Mesothelial cell of epicardium (in vitro differentiated cells): ENCODE results near the gene MAML2. TPM values are rescaled to one million over a fixed set of nuclear protein-coding genes. Genes with fewer than 3 reads are reported as not detected.

Source experiments
- DNase-seq, 2 experiments: peaks; one replicate each; pipeline ENCODE4 v3.0.0; 2021; ENCODE audit warnings: low spot score in 2 of 2; ENCODE audit not compliant: unreplicated experiment in 2 of 2
- H3K27ac Mint-ChIP-seq: 2 replicates; pipeline ENCODE4 v1.8.0; 2021; ENCODE audit warnings: mixed read lengths
- H3K27me3 Mint-ChIP-seq: 2 replicates; pipeline ENCODE4 v1.8.0; 2021; ENCODE audit warnings: low read depth, mixed read lengths
- H3K36me3 Mint-ChIP-seq: 2 replicates; pipeline ENCODE4 v1.8.0; 2021; ENCODE audit warnings: mixed read lengths
- H3K4me1 Mint-ChIP-seq: 2 replicates; pipeline ENCODE4 v1.8.0; 2021; ENCODE audit warnings: mixed read lengths
- H3K4me3 Mint-ChIP-seq: 2 replicates; pipeline ENCODE4 v1.8.0; 2021; ENCODE audit warnings: mild to moderate bottlenecking, moderate library complexity, mixed read lengths
- H3K9me3 Mint-ChIP-seq: 2 replicates; pipeline ENCODE4 v1.8.0; 2021; ENCODE audit warnings: mixed read lengths
- total RNA-seq: library from RNA; stranded (reverse); gene quantifications from 3 replicates; pipeline ENCODE4 v1.2.1, GENCODE V29; 2021
- TF ChIP-seq, protein P1 (sequence below): fragments of 200-600 bp; sonication (generic); IDR thresholded peaks from one replicate; pipeline ENCODE4 v1.5.0; 2021; ENCODE audit warnings: antibody characterized with exemption; ENCODE audit not compliant: unreplicated experiment

The MAML2 gene
- total RNA-seq, 1 donor from 2014 or later = 38.3 TPM

DNA sequence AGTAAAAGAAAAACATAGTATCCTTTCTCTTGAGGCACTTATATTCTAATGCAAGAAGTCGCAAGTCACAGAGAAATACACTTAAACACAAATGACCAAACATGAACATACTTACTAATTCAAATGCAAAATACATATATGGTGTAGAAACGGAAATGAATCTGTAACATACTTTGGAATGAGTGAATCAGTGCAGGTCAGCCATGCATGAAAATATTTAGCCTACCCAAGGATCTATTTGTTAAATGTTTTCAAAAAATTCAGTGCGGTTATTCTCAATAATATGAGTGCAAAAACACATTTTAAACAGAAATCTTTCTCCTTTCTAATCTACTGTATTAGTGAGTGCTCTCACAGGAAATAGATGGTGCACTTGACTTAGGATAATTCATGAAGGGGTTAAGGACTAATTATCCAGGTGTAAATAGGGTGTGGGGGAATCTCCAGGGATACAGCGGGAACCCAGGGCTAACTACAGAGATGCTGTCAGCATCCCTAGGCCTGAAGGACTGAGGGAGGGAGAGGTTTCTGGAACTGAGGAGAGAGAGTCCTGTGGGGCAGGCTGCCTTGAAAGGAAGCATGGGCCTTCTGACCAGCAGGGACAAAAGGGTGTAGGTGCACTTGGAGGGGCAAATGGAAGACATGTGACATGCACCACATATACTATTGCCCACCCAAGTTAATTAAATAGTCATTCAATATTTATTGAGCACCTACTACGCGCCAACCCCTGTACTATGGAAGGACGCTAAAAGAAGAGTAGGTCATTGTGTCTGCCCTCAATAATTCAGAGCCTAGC, 139.2 kb downstream of the MAML2 start:
- no peak overlapping the region for H3K4me3 Mint-ChIP-seq
- peaks cover 71% of the 10 kb centered on the region for H3K4me1 Mint-ChIP-seq
- no peaks in the 10 kb centered on the region for H3K9me3 Mint-ChIP-seq
- H3K36me3 Mint-ChIP-seq = no peaks in the 10 kb centered on the region
- DNase-seq = no peak
- H3K27me3 Mint-ChIP-seq = no peaks in the 10 kb centered on the region
- TF ChIP-seq, protein P1, sequence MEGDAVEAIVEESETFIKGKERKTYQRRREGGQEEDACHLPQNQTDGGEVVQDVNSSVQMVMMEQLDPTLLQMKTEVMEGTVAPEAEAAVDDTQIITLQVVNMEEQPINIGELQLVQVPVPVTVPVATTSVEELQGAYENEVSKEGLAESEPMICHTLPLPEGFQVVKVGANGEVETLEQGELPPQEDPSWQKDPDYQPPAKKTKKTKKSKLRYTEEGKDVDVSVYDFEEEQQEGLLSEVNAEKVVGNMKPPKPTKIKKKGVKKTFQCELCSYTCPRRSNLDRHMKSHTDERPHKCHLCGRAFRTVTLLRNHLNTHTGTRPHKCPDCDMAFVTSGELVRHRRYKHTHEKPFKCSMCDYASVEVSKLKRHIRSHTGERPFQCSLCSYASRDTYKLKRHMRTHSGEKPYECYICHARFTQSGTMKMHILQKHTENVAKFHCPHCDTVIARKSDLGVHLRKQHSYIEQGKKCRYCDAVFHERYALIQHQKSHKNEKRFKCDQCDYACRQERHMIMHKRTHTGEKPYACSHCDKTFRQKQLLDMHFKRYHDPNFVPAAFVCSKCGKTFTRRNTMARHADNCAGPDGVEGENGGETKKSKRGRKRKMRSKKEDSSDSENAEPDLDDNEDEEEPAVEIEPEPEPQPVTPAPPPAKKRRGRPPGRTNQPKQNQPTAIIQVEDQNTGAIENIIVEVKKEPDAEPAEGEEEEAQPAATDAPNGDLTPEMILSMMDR = no peak
- peak overlapping the region; percentile 88 for H3K27ac Mint-ChIP-seq

DNA sequence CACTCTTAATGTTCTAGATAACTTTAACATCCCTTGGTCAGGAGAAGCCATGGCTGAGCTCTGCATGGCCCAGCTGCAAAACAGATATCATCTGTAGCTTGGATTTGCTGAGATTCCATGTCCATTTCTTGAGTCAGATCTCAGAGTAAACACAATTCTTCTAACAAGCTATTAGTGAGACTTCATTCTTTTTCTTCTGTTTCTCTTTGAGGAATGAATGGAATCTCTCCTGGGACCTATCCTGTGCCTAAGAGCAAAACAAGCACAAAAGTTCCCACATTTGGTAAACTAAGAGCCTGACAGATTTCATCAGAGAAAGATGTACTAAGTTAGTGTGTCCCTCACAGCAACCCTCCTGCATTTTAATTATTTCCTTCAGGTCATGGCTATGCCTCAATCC, 142.8 kb downstream of the MAML2 start:
- H3K27me3 Mint-ChIP-seq = no peaks in the 10 kb centered on the region
- peaks cover 77% of the 10 kb centered on the region for H3K4me1 Mint-ChIP-seq
- TF ChIP-seq, protein P1 = no peak
- H3K36me3 Mint-ChIP-seq = no peaks in the 10 kb centered on the region
- no peak for DNase-seq
- H3K4me3 Mint-ChIP-seq = no peak overlapping the region
- no peaks in the 10 kb centered on the region for H3K9me3 Mint-ChIP-seq
- peak overlapping the region; percentile 99 for H3K27ac Mint-ChIP-seq

DNA sequence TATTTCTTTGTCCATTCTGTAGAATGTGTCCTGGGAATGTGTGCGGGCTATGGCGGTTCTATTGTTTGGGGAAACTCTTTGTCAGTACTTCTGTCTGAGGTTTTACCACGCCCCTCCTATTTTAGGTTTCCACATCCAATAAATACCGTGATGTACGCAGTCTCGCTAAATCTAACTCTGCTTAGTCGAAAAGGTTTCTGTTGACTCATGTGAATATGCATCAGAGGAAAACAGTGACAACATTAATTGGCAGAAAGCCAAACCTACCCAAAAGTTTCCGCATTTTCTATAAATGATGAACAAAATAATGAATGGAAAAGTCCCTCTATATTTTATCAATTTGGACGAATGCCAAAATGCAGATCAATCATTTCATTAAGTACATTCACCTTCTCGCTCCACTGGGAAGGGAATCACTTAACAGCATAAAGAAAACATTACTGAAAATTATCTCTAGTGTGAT, 143.4 kb downstream of the MAML2 start:
- Mint-ChIP-seq H3K4me1 (peaks cover 79% of the 10 kb centered on the region), H3K36me3 (no peaks in the 10 kb centered on the region), H3K9me3 (no peaks in the 10 kb centered on the region), H3K4me3 (no peak overlapping the region), H3K27me3 (no peaks in the 10 kb centered on the region), H3K27ac (peak overlapping the region; percentile 99)
- TF ChIP-seq, protein P1 = no peak
- DNase-seq = no peak

DNA sequence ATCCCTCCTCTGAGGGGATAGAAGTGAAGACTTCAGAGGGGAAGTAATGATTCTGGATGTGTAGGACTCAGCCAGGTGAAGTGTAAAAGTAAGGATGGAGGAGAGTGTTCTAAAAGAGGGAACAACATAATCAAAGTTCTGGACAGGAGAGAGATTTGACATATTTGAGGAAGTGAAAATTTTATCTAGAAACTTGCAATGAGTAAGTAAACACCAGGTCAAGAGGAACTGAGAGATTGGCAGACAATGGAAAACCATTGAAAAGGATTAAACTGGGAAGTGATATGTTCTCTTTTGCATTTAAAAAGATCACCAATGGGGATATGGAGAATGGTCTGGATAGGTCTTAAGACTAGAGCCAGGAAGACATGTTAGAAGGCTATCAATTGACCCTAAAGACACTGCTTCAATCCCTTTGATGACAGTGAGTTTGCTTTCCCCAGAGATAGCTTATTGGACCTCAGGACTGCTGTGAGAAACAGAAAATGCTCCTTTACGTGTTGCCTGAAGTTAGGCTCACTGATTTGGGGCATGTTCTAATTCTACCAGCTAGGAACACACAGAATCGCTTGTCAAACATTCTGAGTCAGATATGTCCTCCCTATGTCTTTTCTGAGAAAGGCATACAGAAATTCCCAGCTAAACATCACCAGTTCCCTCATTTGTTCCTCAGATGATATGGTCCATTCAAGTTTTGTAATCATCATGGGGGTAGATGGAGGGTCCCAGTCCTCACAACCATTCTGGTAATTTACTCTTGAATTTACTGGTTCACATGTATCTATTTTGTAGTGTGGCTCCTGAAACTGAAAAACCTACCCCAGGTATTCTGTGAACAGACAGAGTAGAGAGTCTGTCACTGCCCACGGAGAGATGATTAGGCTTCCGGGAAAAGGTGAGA, 144.9 kb downstream of the MAML2 start:
- Mint-ChIP-seq H3K27ac (peak overlapping the region; percentile 66), H3K27me3 (no peaks in the 10 kb centered on the region)
- TF ChIP-seq, protein P1 = no peak

DNA sequence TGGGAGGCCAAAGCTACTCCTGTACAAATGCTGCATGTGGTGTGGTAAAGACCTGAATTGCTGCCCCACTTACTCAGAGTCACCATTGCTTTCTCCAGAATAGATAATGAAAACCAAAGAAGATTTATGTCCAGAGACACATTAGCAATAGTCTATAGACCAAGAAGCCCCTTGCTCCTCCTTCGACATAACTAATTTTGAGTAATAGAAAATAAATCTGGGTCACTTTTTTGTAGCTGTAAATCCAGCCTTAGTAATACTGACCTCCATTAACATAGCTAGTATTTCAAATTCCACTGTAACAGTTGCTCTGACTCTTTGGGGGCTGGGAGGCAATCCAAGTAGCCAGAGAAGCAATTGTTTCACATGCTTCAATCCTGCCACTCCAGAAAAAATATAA, 145.9 kb downstream of the MAML2 start:
- Mint-ChIP-seq H3K27me3 (no peaks in the 10 kb centered on the region), H3K27ac (peak overlapping the region; percentile 66), H3K9me3 (no peaks in the 10 kb centered on the region), H3K36me3 (no peaks in the 10 kb centered on the region), H3K4me3 (no peak overlapping the region), H3K4me1 (peaks cover 81% of the 10 kb centered on the region)
- TF ChIP-seq, protein P1 = no peak
- DNase-seq = no peak

More for the DNA sequence above, 144.9 kb downstream of the MAML2 start:
- Mint-ChIP-seq H3K4me3 (no peak overlapping the region), H3K4me1 (peaks cover 82% of the 10 kb centered on the region), H3K9me3 (no peaks in the 10 kb centered on the region), H3K36me3 (no peaks in the 10 kb centered on the region)
- no peak for DNase-seq
